ENCODE results near the gene JMJD1C.
"Not testable (repeated sequence)": the region's sequence is repeated elsewhere in the genome, so short reads cannot be mapped to it uniquely, and the experiment has no call there.

Gene JMJD1C, protein sequence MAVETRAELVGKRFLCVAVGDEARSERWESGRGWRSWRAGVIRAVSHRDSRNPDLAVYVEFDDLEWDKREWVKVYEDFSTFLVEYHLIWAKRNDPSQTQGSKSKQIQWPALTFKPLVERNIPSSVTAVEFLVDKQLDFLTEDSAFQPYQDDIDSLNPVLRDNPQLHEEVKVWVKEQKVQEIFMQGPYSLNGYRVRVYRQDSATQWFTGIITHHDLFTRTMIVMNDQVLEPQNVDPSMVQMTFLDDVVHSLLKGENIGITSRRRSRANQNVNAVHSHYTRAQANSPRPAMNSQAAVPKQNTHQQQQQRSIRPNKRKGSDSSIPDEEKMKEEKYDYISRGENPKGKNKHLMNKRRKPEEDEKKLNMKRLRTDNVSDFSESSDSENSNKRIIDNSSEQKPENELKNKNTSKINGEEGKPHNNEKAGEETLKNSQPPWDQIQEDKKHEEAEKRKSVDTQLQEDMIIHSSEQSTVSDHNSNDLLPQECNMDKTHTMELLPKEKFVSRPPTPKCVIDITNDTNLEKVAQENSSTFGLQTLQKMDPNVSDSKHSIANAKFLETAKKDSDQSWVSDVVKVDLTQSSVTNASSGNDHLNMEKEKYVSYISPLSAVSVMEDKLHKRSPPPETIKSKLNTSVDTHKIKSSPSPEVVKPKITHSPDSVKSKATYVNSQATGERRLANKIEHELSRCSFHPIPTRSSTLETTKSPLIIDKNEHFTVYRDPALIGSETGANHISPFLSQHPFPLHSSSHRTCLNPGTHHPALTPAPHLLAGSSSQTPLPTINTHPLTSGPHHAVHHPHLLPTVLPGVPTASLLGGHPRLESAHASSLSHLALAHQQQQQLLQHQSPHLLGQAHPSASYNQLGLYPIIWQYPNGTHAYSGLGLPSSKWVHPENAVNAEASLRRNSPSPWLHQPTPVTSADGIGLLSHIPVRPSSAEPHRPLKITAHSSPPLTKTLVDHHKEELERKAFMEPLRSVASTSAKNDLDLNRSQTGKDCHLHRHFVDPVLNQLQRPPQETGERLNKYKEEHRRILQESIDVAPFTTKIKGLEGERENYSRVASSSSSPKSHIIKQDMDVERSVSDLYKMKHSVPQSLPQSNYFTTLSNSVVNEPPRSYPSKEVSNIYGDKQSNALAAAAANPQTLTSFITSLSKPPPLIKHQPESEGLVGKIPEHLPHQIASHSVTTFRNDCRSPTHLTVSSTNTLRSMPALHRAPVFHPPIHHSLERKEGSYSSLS (N-terminal part only)

DNA sequence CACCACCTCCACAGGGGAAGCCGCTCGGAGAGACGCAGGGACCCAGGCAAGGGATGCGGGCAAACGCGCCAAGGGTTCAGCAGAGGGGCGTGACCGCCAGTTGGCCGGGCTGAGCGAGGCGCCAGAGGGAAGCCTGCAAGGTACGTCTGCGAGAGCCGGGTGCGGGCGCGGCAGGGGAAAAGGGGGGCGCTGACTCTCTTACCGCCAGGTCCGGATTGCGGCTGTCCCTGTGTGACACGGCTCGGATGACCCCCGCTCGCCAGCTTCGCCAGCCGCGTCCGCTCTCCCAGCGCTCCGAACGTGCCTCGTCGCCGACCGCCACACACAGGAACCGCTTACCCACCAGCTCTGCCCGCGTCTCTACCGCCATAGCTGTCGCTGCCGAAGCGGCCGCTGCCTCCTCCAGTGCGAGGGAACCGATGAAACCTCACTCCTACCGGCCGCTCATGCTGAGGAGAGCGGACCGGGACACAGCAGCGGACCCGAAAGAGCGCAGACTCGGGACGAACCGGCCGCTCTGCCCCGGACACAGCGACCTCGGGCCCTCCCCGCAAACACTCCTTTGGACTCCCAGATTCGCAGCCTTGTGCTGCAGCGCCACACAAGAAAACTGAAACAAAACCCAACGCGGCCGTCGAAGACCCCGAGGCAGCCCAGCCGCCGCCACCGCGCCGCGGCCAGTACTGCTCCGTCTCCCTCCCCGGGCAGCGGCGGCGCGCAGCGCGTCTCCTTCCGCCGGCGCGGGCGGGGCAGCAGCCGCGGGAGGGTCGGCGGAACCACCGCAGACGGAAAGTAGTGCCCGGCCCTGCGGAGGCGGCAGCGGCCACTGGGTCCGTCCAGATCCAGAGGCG lies at the start of gene JMJD1C:
TSS of gene JMJD1C (minus strand) at position 685 of the 851 bp plus-strand sequence. CDS start at position 370, 315 bp downstream.
- peak; percentile 37 to 50 for DNase-seq (ENCODE audit: low read depth in 2 of 2)

DNA sequence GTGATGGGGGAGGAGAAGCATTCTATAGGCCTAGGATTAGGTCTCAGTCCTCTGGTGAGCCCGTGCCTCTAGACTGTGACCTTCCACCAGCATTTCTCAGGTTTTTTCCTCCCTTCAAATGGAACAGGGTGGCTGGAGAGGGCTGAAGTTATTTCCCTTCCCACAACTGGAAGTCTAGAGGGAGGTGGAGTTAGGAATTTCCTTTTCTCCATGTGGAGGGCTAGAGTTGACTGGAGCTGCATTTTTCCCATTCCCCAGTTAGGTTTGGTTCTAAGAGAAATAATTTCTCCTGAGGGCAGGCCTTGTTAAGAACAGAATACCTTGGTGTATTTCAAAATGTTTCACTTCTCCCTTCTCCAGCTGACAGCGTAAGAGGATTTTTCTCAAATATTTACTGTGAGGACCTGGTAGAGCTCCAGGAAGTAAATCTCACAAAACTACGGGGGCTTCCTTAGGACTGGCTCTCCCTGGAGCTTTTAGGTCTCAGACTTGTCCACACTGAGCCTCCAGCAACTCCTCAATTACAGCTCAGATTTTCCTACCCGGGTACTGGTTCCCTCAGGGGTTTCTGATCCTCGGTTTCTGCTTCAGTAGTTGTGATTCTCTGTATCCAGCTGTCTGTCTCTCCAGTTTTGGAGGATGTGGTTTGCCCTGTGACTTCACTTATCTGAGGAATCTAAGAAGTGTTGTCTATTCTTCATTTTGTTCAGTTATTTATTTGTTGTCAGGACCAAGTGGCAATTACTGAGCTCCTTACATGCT lies 49.4 kb upstream of the JMJD1C start:
- DNase-seq (ENCODE audit: low read depth in 2 of 2): no peak

DNA sequence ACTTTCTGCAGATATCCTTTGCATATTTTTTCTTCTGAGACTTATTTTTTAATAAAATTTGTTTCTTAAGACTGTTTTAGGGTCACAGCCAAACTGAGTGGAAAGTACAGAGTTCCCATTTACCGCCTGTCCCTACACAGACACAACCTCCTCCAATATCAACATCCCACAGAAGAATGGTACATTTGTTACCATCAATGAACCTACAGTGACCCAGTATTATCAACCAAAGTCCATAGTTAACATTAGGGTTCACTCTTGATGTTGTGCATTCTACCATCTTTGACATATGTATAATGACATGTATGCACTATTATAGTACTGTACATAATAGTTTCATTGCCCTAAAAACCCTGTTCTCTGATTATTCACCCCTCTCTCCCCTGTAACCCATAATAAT lies 40.8 kb upstream of the JMJD1C start:
- no peak for DNase-seq (ENCODE audit: low read depth in 2 of 2)

DNA sequence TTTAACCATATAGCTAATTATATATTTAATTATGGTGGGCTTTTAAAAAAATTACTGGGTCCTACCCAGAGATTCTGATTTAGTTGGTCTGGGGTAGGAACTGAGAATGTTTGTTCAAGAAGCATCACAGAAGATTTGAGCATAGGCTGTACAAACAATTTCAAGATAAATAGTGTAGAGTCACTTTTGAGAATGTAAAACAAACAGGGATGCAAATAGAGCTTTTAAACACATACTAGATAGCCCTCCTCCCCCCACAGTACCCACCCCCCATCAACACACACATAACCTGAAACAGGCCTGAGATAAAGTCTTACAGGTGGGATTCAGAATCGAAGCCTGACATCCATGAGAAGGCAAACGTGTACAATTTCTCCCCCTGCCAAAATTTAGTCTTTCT lies 39.8 kb upstream of the JMJD1C start:
- DNase-seq (ENCODE audit: low read depth in 2 of 2): no peak

DNA sequence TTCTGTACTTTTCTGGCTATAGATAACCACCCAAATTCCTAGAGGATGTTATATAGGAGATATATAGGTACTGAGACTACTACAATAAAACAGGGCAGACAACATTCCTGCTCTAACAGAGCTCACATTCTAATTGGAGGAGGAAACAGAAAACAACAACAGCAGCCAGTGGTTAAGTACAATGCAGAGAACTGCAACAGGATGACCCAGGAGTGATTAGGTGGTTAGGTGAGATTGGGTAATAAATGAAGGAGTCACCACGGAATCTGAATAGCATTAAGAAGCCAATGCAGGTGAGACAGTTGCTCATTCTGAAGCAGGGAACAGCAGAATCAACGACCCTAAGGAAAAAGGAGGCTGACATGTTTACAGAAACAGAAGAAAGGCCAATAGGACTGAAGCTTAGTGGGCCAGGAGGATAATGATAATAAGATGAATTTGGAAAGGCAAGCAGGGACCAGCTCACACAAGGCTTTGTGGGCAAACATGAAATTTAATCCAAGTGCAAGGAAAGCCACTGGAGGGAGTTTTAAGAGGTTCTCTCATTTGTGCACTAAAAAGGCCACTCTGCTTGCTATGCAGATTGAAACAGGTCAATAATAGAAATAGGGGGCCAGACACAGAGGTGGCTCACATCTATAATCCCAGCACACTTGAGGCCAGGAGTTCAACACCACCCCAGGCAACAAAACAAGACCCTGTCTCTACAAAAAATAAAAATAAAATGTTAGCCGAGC lies 38.5 kb upstream of the JMJD1C start:
- no peak for DNase-seq (ENCODE audit: low read depth in 2 of 2)

DNA sequence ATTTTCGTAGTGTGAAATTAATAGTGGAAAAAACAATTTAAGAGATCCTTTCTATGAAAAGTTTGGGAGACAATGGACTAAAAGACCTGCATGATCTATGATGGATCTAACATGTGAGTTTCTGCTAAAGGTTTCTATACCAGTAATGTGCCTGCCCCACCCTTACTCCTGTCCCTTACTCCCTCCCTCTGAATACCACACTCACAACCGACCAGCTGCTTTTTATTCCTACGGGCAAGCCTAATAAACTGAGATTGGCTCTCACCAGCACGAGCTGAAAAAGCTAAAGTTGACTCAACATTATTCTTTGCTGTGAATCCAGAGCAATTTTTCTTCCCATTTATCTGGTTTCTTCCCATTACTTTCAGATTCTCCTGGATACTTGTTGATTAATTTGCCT lies 37.6 kb upstream of the JMJD1C start:
- no peak for DNase-seq (ENCODE audit: low read depth in 2 of 2)

DNA sequence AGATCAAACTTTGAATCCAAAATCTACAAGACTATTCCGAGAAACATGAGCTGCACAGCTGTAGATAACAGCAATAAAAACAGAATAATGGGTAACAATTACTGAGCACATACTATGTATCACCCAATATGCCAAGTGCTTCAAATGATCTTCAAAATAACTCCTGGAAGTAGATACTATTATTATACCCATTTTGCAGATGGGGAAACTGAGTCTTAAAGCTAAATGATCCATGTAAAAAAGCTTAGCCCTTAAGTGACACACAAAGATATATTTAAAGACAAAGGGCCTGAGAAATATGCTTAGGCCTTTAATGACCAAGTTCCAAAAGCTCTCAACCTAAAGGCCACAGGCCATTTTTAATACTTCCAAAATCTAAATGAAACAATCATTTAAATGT lies 37.1 kb upstream of the JMJD1C start:
- no peak for DNase-seq (ENCODE audit: low read depth in 2 of 2)

DNA sequence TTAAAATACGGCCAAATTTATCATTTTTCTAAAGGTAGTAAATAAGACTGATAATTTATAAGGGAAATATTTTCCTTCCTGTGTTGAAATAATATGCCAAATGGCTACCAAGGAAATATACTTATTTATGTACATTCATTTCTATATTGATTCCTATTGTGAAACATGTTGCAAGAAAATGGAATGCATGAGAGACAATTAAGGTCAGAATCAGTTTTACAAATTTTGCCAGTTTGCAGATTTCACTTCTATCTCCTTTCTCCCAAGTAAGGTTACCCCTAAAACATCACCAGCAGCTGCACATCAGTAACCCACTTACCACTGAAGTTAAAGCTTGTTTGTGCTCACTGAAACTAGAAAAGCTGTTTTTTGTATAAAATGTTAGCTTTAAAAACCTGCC lies 36.2 kb upstream of the JMJD1C start:
- DNase-seq (ENCODE audit: low read depth in 2 of 2): no peak

DNA sequence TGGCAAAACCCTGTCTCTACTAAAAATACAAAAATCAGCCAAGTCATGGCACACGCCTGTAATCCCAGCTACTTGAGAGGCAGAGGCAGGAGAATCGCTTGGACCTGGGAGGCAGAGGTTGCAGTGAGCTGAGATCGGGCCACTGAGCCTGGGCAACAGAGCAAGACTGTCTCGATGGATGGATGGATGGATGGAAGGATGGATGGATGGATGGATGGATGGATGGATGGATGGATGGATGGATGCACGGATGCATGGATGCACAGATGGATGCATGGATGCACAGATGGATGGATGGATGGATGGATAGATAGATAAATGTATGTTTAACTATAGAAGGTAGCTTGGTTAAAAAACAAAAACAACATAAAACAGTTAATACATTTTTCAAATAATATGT lies 34.8 kb upstream of the JMJD1C start:
- not testable (repeated sequence) for DNase-seq (ENCODE audit: low read depth in 2 of 2)

DNA sequence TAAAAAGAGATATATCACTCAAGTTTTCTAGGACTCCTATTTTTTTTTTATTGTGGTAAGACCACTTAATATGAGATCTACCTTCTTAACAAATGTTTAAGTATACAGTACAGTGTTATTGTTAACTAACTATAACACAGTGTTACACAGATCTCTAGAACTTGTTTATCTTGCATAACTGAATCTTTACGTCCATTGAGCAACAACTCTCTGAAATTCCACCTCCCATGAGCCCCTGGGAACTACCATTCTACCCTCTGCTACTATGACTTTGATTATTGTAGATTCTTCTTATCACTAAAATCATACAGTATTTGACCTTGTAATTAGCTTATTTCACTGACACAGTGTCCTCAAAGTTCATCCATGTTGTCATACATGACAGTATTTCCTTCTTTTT lies 32.9 kb upstream of the JMJD1C start:
- no peak for DNase-seq (ENCODE audit: low read depth in 2 of 2)

DNA sequence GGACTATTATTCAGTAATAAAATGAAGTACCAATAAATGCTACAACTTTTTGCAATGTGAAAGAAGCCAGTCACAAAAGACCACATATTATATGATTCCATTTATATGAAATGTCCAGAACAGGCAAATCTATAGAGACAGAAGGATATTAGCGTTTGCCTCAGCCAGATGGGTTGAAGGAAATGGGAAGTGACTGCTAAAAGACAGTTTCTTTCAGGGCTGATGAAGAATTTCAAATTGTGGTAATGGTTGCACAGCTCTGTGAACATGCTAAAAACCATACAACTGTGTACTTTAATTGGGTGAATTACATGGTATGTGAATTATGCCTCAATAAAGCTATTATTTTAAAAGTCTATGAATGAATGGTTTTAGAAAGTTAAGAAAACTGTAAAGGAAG lies 31.5 kb upstream of the JMJD1C start:
- no peak for DNase-seq (ENCODE audit: low read depth in 2 of 2)

DNA sequence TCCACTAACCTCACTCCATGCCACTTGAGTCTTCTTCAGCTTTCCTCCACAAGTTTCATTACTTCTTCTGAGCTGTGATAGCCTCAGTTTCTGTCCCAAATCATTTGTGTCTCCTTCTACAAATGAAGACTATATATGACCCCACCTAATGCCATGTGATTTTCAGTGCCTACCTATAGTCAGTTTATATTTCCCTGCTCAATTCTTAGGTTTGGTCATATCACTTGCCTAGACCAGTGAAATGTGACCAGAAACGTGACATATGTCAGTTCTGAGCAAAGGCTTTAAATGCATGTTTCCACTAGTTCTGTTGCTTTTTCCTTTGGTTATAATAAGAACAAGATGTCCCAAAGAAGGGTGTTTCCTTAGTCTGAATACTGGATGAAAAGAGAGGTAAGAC lies 30.8 kb upstream of the JMJD1C start:
- DNase-seq (ENCODE audit: low read depth in 2 of 2): no peak

DNA sequence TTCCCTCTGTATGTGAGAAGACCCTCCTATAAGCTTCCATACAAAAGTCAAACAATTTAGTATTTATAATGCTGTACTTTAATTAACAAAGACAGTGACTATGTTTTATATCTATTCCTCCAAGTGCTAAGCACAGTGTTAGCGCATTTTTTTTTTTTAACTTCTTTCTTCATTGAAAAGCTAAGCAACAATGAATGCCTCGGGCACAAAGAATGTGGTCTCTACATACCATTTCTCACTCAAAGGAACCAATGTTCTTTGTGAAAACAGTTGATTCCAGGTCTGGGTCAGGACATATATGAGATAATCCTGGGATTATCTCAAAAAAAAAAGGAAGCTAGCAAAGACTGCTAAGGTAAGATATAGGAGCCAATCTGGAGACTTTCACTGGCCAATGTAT lies 29.2 kb upstream of the JMJD1C start:
- no peak for DNase-seq (ENCODE audit: low read depth in 2 of 2)

DNA sequence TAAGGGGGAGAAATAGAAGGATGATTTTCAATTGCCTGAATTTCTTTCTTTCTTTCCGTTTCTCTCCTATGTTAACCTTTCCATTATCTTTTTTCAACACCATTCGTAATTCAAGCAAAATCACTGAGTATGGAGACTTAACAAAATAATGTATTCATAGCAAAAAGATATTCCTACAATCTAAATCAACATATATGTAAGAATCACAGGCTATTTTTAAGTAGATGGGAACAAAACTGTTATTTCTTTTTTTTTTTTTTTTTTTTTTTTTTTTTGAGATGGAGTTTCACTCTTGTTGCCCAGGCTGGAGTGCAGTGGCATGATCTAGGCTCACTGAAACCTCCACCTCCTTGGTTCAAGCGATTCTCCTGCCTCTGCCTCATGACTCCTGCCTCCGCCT lies 27.2 kb upstream of the JMJD1C start:
- no peak for DNase-seq (ENCODE audit: low read depth in 2 of 2)

DNA sequence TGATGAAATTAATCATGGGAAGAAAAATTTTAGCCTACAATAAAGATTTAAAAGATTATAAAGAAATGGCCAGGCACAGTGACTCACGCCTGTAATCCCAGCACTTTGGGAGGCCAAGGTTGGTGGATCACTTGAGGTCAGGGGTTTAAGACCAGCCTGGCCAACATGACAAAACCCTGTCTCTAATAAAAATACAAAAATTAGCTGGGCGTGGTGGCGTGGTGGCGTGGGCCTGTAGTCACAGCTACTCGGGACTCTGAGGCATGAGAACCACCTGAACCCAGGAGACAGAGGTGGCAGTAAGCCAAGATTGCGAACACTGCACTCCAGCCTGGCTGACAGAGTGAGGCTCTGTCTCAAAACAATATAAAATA lies 26.5 kb upstream of the JMJD1C start:
- DNase-seq (ENCODE audit: low read depth in 2 of 2): not testable (repeated sequence)

DNA sequence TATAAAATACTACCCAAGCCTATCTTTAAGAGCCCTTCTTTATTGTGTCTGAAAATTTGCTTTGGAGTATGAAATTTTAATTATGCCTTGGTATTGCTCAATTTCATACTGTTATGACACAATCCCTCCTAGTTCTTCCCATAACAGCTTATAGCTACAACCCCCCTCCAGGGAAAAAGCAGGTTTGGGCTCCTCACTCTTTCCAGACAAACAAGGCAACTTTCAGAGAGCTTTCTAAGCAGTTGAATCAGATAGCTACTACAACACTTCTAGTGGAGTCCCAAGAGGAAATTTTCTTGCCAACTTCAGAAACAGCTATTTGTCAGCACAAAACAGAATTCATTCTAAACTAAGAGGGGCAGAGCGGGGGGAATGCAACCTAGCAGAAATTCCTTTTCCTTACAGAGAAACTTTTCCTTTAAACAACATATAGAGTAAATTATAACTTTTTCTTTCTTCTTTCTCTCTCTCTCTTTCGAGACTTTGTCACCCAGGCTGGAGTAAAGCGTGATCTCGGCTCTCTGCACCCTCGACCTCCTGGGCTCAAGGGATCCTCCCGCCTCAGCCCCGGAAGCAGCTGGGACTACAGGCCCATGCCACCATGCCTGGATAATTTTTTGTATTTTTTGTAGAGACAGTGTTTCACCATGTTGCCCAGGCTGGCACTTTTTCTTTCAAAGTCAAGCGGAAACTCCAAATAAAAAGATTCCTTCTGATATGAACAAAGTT lies 26.0 kb upstream of the JMJD1C start:
- no peak for DNase-seq (ENCODE audit: low read depth in 2 of 2)

DNA sequence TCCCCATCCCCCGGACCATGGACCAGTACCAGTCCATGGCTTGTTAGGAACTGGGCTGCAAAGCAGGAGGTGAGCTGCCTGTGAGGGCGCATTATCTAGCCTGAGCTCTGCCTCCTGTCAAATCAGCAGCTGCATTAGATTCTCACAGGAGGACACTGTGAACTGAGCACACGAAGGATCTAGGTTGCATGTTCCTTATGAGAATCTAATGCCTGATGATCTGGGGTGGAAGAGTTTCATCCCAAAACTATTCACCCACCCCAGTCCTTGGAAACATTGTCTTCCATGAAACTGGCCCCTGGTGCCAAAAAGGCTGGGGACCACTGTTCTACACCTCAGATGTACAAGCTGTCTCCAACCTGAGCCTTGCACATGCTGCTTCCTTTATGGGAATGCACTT lies 24.1 kb upstream of the JMJD1C start:
- DNase-seq (ENCODE audit: low read depth in 2 of 2): no peak

DNA sequence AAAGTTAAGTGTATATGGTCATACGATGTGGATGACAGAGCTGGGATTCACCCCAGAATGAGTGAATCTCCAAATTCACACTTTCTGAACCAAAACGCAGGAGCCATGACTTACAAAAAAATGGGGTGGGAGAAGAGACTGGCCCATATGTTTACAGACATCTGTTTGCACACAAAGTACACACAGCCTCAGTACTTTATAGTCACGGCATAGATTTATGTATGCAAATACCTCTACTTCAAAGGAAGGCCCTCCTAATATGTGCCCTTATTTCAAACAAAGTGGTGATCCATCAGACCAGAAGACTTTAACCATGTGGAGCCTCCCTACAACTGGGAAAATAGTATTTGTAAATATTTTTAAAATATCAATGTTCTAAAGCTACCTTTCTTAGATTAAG lies 22.2 kb upstream of the JMJD1C start:
- no peak for DNase-seq (ENCODE audit: low read depth in 2 of 2)

DNA sequence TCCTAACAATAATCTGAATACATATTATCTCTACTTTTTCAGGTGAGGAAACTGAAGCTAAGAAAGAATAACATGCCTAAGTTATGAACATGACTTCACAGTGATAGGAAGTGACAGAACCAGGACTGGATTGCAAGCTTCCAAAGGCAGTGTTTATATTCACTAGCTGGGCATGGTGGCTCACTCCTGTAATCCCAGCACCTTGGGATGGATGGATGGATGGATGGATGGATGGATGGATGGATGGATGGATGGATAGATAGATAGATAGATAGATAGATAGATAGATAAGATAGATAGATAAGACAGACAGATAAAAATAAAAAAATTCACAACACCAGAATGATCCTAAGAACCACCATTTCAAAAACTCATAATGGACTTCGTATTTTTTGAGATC lies 18.2 kb upstream of the JMJD1C start:
- no peak for DNase-seq (ENCODE audit: low read depth in 2 of 2)

All from stimulated activated CD4-positive, alpha-beta T cell treated with anti-CD3 and anti-CD28 coated beads, Interleukin-1b, Interleukin-23, amount 100 ng/mL, for 4 hours (primary cell).